ENCODE results near the gene TPO. TPM values are rescaled to one million over a fixed set of nuclear protein-coding genes. Genes with fewer than 3 reads are reported as not detected.

Gene TPO
- total RNA-seq, 1 experiment from 2014 or later: not detected

DNA sequence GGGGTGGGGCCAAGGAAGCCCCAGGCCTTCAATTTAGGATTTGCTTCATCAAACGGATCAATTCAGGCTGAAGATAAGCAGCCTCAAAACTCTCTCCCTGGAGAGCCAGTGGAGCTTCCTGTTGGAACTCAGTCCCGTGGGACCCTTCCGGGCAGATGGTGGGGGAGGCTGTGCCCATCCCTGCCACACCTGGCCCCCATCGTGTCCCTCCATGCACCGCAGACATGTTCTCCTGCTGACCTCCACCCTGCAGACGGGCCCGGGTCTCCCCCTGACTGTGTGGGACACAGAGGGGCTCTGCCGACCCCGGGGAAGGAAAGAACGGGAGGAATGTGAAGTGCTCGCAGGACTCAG is 144.2 kb downstream of the TPO start:
- ChIA-PET POLR2A (no interaction called here), CTCF (interaction anchor here (0.7 kb wide), 1 partner anchor 251 kb away, joined by 3 read pairs; no protein-coding TSS in a partner anchor)
- Histone ChIP-seq H3K4me3 (ENCODE audit: low read depth in 2 of 2, low read length in 2 of 2) (no peak overlapping the region), H3K36me3 (ENCODE audit: control insufficient read depth, insufficient read depth, low read length) (no peaks in the 10 kb centered on the region), H3K27me3 (ENCODE audit: control insufficient read depth, insufficient read depth, low read length) (no peaks in the 10 kb centered on the region), H3K9me3 (ENCODE audit: control insufficient read depth, insufficient read depth, low read depth, low read length) (no peaks in the 10 kb centered on the region), H3K27ac (ENCODE audit: low read length) (no peak overlapping the region), H3K4me1 (ENCODE audit: control insufficient read depth, insufficient read depth, low read length) (peaks cover 12% of the 10 kb centered on the region)
- no TSS peak for BruUV-seq (replicated peaks)
- no peak for DNase-seq (ENCODE audit: low read depth, low spot score)
- intact Hi-C loops (cut with micrococcal nuclease; ENCODE audit: unreplicated experiment): no loop called here
- in situ Hi-C loops (cut with HindIII; ENCODE audit: low pct_unique_long_range_greater_than_20kb, low sequenced_read_pairs): no loop called here
- ATAC-seq: no peak
- TF ChIP-seq SIN3A (IDR thresholded peaks at IDR 0.05; ENCODE audit: borderline replicate concordance, insufficient read depth, low read depth, low read length) (no peak), POLR2AphosphoS5 (IDR thresholded peaks at IDR 0.05; ENCODE audit: low read depth, low read length) (no peak), TCF7L2 (IDR thresholded peaks at IDR 0.05; ENCODE audit: low read depth, low read length) (no peak)
- TF ChIP-seq, protein P1, sequence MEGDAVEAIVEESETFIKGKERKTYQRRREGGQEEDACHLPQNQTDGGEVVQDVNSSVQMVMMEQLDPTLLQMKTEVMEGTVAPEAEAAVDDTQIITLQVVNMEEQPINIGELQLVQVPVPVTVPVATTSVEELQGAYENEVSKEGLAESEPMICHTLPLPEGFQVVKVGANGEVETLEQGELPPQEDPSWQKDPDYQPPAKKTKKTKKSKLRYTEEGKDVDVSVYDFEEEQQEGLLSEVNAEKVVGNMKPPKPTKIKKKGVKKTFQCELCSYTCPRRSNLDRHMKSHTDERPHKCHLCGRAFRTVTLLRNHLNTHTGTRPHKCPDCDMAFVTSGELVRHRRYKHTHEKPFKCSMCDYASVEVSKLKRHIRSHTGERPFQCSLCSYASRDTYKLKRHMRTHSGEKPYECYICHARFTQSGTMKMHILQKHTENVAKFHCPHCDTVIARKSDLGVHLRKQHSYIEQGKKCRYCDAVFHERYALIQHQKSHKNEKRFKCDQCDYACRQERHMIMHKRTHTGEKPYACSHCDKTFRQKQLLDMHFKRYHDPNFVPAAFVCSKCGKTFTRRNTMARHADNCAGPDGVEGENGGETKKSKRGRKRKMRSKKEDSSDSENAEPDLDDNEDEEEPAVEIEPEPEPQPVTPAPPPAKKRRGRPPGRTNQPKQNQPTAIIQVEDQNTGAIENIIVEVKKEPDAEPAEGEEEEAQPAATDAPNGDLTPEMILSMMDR (IDR thresholded peaks at IDR 0.05): no peak
- TF ChIP-seq, protein P2, sequence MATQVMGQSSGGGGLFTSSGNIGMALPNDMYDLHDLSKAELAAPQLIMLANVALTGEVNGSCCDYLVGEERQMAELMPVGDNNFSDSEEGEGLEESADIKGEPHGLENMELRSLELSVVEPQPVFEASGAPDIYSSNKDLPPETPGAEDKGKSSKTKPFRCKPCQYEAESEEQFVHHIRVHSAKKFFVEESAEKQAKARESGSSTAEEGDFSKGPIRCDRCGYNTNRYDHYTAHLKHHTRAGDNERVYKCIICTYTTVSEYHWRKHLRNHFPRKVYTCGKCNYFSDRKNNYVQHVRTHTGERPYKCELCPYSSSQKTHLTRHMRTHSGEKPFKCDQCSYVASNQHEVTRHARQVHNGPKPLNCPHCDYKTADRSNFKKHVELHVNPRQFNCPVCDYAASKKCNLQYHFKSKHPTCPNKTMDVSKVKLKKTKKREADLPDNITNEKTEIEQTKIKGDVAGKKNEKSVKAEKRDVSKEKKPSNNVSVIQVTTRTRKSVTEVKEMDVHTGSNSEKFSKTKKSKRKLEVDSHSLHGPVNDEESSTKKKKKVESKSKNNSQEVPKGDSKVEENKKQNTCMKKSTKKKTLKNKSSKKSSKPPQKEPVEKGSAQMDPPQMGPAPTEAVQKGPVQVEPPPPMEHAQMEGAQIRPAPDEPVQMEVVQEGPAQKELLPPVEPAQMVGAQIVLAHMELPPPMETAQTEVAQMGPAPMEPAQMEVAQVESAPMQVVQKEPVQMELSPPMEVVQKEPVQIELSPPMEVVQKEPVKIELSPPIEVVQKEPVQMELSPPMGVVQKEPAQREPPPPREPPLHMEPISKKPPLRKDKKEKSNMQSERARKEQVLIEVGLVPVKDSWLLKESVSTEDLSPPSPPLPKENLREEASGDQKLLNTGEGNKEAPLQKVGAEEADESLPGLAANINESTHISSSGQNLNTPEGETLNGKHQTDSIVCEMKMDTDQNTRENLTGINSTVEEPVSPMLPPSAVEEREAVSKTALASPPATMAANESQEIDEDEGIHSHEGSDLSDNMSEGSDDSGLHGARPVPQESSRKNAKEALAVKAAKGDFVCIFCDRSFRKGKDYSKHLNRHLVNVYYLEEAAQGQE (IDR thresholded peaks at IDR 0.05; ENCODE audit: insufficient read depth in 1 of 2, low read depth in 2 of 2, low read length in 1 of 2): no peak

DNA sequence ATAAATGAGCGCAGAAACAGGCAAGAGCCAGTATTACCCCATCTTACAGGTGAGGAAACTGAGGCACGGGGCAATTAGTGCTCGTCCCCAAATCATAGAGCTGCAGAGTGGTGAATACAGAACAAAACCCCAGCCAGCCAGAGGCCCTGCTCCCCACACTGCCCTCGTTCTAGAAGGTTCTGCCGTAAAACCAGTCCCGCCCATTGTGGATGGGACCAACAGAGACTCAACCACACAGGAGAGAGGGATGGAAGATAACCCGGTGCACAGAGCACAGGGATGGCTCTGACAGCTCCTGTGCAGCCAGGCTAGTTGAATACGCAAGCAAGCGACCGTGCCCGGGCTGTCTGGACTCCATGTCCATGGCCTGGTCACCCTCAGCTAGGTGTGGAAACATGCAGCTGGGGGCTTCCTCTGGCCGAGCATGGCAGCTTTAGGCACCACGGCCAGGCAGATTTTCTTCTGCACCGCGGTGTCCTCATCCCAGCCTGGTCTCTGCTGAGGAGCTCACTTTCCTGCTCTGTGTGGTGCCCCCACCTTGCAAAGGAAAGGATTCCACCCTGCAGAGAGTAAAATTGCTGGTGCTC is 146.4 kb downstream of the TPO start:
- no peak for ATAC-seq
- Histone ChIP-seq H3K36me3 (ENCODE audit: control insufficient read depth, insufficient read depth, low read length) (no peaks in the 10 kb centered on the region), H3K4me3 (ENCODE audit: low read depth in 2 of 2, low read length in 2 of 2) (no peak overlapping the region), H3K27ac (ENCODE audit: low read length) (no peak overlapping the region), H3K4me1 (ENCODE audit: control insufficient read depth, insufficient read depth, low read length) (no peaks in the 10 kb centered on the region), H3K27me3 (ENCODE audit: control insufficient read depth, insufficient read depth, low read length) (no peaks in the 10 kb centered on the region), H3K9me3 (ENCODE audit: control insufficient read depth, insufficient read depth, low read depth, low read length) (no peaks in the 10 kb centered on the region)
- CTCF ChIA-PET: interaction anchor here (0.6 kb wide), 1 partner anchor 1474 kb away, joined by 4 read pairs; no protein-coding TSS in a partner anchor
- intact Hi-C loops (cut with micrococcal nuclease; ENCODE audit: unreplicated experiment) (no loop called here), in situ Hi-C loops (cut with HindIII; ENCODE audit: low pct_unique_long_range_greater_than_20kb, low sequenced_read_pairs) (no loop called here)
- TF ChIP-seq TCF7L2 (IDR thresholded peaks at IDR 0.05; ENCODE audit: low read depth, low read length) (no peak), SIN3A (IDR thresholded peaks at IDR 0.05; ENCODE audit: borderline replicate concordance, insufficient read depth, low read depth, low read length) (no peak), POLR2AphosphoS5 (IDR thresholded peaks at IDR 0.05; ENCODE audit: low read depth, low read length) (no peak)
- TF ChIP-seq, protein P1 (IDR thresholded peaks at IDR 0.05): no peak
- TF ChIP-seq, protein P2 (IDR thresholded peaks at IDR 0.05; ENCODE audit: insufficient read depth in 1 of 2, low read depth in 2 of 2, low read length in 1 of 2): no peak
- no peak for DNase-seq (ENCODE audit: low read depth, low spot score)
- no TSS peak for BruUV-seq (replicated peaks)
- POLR2A ChIA-PET: no interaction called here

Measured in Panc1 (cell line).